HEK293 (cell line): Measurements from ENCODE around the gene LSM2.
A peak's percentile ranks its signal among the peaks of the same experiment; 100 is the strongest.

ENCODE experiments used
- CTCF ChIA-PET: fragments of 350-600 bp; formaldehyde crosslinking; extraction: SDS; loops from one replicate; lab custom pipeline; 2021; ENCODE audit warnings: antibody characterized with exemption; lab: Yijun Ruan, JAX
- POLR2A ChIA-PET: fragments of 300-600 bp; formaldehyde crosslinking; extraction: SDS; loops from one replicate; lab custom pipeline; 2020; ENCODE audit warnings: antibody characterized with exemption, inconsistent platforms; lab: Yijun Ruan, JAX
- H3K27ac ChIP-seq: fragments of 200-500 bp; sonication (Bioruptor generic); 2 replicates; pipeline ENCODE4 v1.5.1; 2014; ENCODE audit warnings: low read depth, low read length, control low read depth, inconsistent platforms; ENCODE audit errors: extremely low read depth
- H3K36me3 ChIP-seq, 2 experiments: fragments of 200-500 bp in 1 of 2; sonication (Bioruptor generic) in 1 of 2; 1 replicate in 1 of 2; 2 replicates in 1 of 2; pipeline ENCODE4 v1.5.1; 2014 to 2017; ENCODE audit warnings: inconsistent platforms in 2 of 2, low read length in 2 of 2; ENCODE audit not compliant: control insufficient read depth in 2 of 2, insufficient read depth in 1 of 2
- H3K4me1 ChIP-seq: fragments of 200-500 bp; sonication (Bioruptor generic); 2 replicates; pipeline ENCODE4 v1.5.1; 2014; ENCODE audit warnings: mild to moderate bottlenecking, low read length, inconsistent platforms; ENCODE audit not compliant: control insufficient read depth, insufficient read depth
- H3K4me3 ChIP-seq: 2 replicates; pipeline ENCODE4 v1.5.1; 2011; ENCODE audit warnings: low read depth, mild to moderate bottlenecking, control low read depth, low read length, moderate library complexity
- H3K9me3 ChIP-seq: fragments of 200-500 bp; sonication (Bioruptor generic); 2 replicates; pipeline ENCODE4 v1.5.1; 2014; ENCODE audit warnings: low read depth, low read length, inconsistent platforms; ENCODE audit not compliant: control insufficient read depth, insufficient read depth
- HOXC10 ChIP-seq: sonication (generic); formaldehyde crosslinking; IDR thresholded peaks from 2 replicates; pipeline ENCODE4 v1.8.1; 2023; ENCODE audit warnings: mild to moderate bottlenecking, missing genetic modification reagents
- KLF17 ChIP-seq: fragments of 450-650 bp; formaldehyde crosslinking; IDR thresholded peaks from 2 replicates; pipeline ENCODE4 v1.5.1; 2016; ENCODE audit warnings: missing biosample characterization, missing genetic modification characterization
- MZF1 ChIP-seq: fragments of 450-650 bp; formaldehyde crosslinking; IDR thresholded peaks from 2 replicates; pipeline ENCODE4 v1.5.1; 2017; ENCODE audit warnings: missing biosample characterization, missing genetic modification characterization, borderline replicate concordance
- OSR2 ChIP-seq: fragments of 450-650 bp; formaldehyde crosslinking; IDR thresholded peaks from 2 replicates; pipeline ENCODE4 v1.5.1; 2016; ENCODE audit warnings: missing biosample characterization, missing genetic modification characterization
- SP2 ChIP-seq: fragments of 450-650 bp; formaldehyde crosslinking; IDR thresholded peaks from 2 replicates; pipeline ENCODE4 v1.5.1; 2016; ENCODE audit warnings: missing biosample characterization, missing genetic modification characterization
- WT1 ChIP-seq: fragments of 450-650 bp; formaldehyde crosslinking; IDR thresholded peaks from 2 replicates; pipeline ENCODE4 v1.5.1; 2016; ENCODE audit warnings: missing biosample characterization, missing genetic modification characterization
- ZBTB26 ChIP-seq: fragments of 450-650 bp; formaldehyde crosslinking; optimal IDR thresholded peaks from 2 replicates; pipeline ENCODE3; 2016; ENCODE audit warnings: missing biosample characterization, mild to moderate bottlenecking, missing genetic modification characterization
- ZBTB48 ChIP-seq: fragments of 450-650 bp; formaldehyde crosslinking; IDR thresholded peaks from 2 replicates; pipeline ENCODE4 v1.5.1; 2016; ENCODE audit warnings: missing biosample characterization, missing genetic modification characterization
- ZBTB8A ChIP-seq: fragments of 450-650 bp; formaldehyde crosslinking; IDR thresholded peaks from 2 replicates; pipeline ENCODE4 v1.5.1; 2016; ENCODE audit warnings: missing biosample characterization, missing genetic modification characterization
- ZNF140 ChIP-seq: fragments of 450-650 bp; formaldehyde crosslinking; IDR thresholded peaks from 2 replicates; pipeline ENCODE4 v1.5.1; 2016; ENCODE audit warnings: missing biosample characterization, missing genetic modification characterization
- ZNF16 ChIP-seq: fragments of 450-650 bp; formaldehyde crosslinking; IDR thresholded peaks from 2 replicates; pipeline ENCODE4 v1.5.1; 2016; ENCODE audit warnings: low read depth, missing biosample characterization, missing genetic modification characterization
- ZNF391 ChIP-seq: fragments of 450-650 bp; formaldehyde crosslinking; IDR thresholded peaks from 2 replicates; pipeline ENCODE4 v1.5.1; 2016; ENCODE audit warnings: low read depth, missing biosample characterization, missing genetic modification characterization, borderline replicate concordance
- ZNF398 ChIP-seq: fragments of 450-650 bp; formaldehyde crosslinking; IDR thresholded peaks from 2 replicates; pipeline ENCODE4 v1.5.1; 2017; ENCODE audit warnings: missing biosample characterization, missing genetic modification characterization
- ZNF518A ChIP-seq: fragments of 450-650 bp; formaldehyde crosslinking; conservative IDR thresholded peaks from 2 replicates; pipeline ENCODE4 v1.5.1; 2016; ENCODE audit warnings: low read depth, missing biosample characterization, missing genetic modification characterization
- ZNF600 ChIP-seq: fragments of 450-650 bp; formaldehyde crosslinking; IDR thresholded peaks from 2 replicates; pipeline ENCODE4 v1.5.1; 2016; ENCODE audit warnings: missing biosample characterization, missing genetic modification characterization
- ZNF639 ChIP-seq: fragments of 450-650 bp; formaldehyde crosslinking; IDR thresholded peaks from 2 replicates; pipeline ENCODE4 v1.5.1; 2016; ENCODE audit warnings: missing biosample characterization, missing genetic modification characterization
- ZNF707 ChIP-seq: fragments of 450-650 bp; formaldehyde crosslinking; IDR thresholded peaks from 2 replicates; pipeline ENCODE4 v1.5.1; 2016; ENCODE audit warnings: missing biosample characterization, missing genetic modification characterization
- ZNF76 ChIP-seq: fragments of 450-650 bp; formaldehyde crosslinking; IDR thresholded peaks from 2 replicates; pipeline ENCODE4; 2016; ENCODE audit warnings: low read depth, missing biosample characterization, missing genetic modification characterization, borderline replicate concordance
- ZNF768 ChIP-seq: fragments of 450-650 bp; formaldehyde crosslinking; IDR thresholded peaks from 2 replicates; pipeline ENCODE4 v1.5.1; 2018; ENCODE audit warnings: missing biosample characterization, mild to moderate bottlenecking, missing genetic modification characterization
- ZNF830 ChIP-seq: fragments of 450-650 bp; IDR thresholded peaks from 2 replicates; pipeline ENCODE4 v1.5.0; 2018; ENCODE audit warnings: missing biosample characterization, missing genetic modification characterization, low read depth, mild to moderate bottlenecking, moderate library complexity
- ZSCAN30 ChIP-seq: fragments of 450-650 bp; IDR thresholded peaks from 2 replicates; pipeline ENCODE4 v1.5.1; 2018; ENCODE audit warnings: missing biosample characterization, mild to moderate bottlenecking, missing genetic modification characterization, moderate library complexity

LSM2 gene

GRCh38 chr6:31822036-31822821 is 15.5 kb upstream of the LSM2 start:
- no peak for TF ChIP-seq ZNF391
- no peak for TF ChIP-seq ZNF830 (tag by site-specific recombination)
- peak; percentile 65 for TF ChIP-seq ZNF398 (tag by site-specific recombination)
- TF ChIP-seq ZBTB48 (tag by site-specific recombination) = peak; percentile 64; the same call in 1 of the 2 replicates
- no peak for TF ChIP-seq ZNF768 (tag by site-specific recombination)
- no peak for TF ChIP-seq ZBTB8A
- 0 out of 2 replicates have a peak, but pooled peaks have one; percentile 10 for TF ChIP-seq ZNF600 (tag by site-specific recombination)
- TF ChIP-seq WT1 = peak; percentile 67
- H3K4me1 ChIP-seq = no peaks in the 10 kb centered on the region; the same call in 1 of the 2 replicates

GRCh38 chr6:31821301-31822035 is 14.7 kb upstream of the LSM2 start:
- CTCF ChIA-PET = interaction anchor here (0.6 to 0.7 kb wide), 2 partner anchors 84 to 193 kb away, joined by 4 to 9 read pairs; no protein-coding TSS in a partner anchor
- Histone ChIP-seq H3K4me3 (peak overlapping the region; percentile 42), H3K4me1 (no peaks in the 10 kb centered on the region; the same call in 1 of the 2 replicates), H3K9me3 (no peaks in the 10 kb centered on the region), H3K36me3 (peaks cover 0 to 25% of the 10 kb centered on the region in 2 experiments; a peak in 1 of 3 replicates), H3K27ac (peak overlapping the region; percentile 55; the same call in 1 of the 2 replicates)
- POLR2A ChIA-PET = interaction anchor here (0.6 to 1.2 kb wide), 5 partner anchors 8 to 141 kb away, joined by 3 to 5 read pairs (median 3); partner anchors contain the start of genes LSM2, NEU1 and VWA7
- TF ChIP-seq ZNF707 (tag by site-specific recombination) (no peak), ZNF639 (no peak), SP2 (tag by site-specific recombination) (no peak), ZNF518A (no peak), ZBTB26 (tag by site-specific recombination) (peak; percentile 64), ZNF76 (tag by site-specific recombination) (no peak), HOXC10 (CRISPR knock-in tag) (0 out of 2 replicates have a peak, but pooled peaks have one; percentile 63), KLF17 (tag by site-specific recombination) (no peak), ZNF140 (tag by site-specific recombination) (no peak), ZNF16 (no peak), ZSCAN30 (tag by site-specific recombination) (no peak), OSR2 (tag by site-specific recombination) (no peak), MZF1 (no peak)

More at GRCh38 chr6:31822036-31822821, 15.5 kb upstream of the LSM2 start:
- peaks cover 0 to 25% of the 10 kb centered on the region in 2 experiments; a peak in 1 of 3 replicates for H3K36me3 ChIP-seq
- ChIA-PET CTCF (interaction anchor here (0.6 to 2.0 kb wide), 4 partner anchors 15 to 236 kb away, joined by 3 to 10 read pairs (median 6); partner anchors contain the start of genes LSM2 and LST1), POLR2A (interaction anchor here (0.6 to 1.2 kb wide), 8 partner anchors 7 to 142 kb away, joined by 3 to 6 read pairs (median 4); partner anchors contain the start of genes LSM2, VARS1 and VWA7)
- H3K9me3 ChIP-seq = no peaks in the 10 kb centered on the region
- H3K4me3 ChIP-seq = peak overlapping the region; percentile 42
- peak overlapping the region; percentile 12; the same call in 1 of the 2 replicates for H3K27ac ChIP-seq
